GM12892 (cell line): ENCODE results near the gene GPAT3.

Experiments used
- POLR2A ChIP-seq: IDR thresholded peaks from 2 replicates; pipeline ENCODE4 v1.6.1; 2011; ENCODE audit warnings: low read depth, low read length, control low read depth
- POLR2AphosphoS5 ChIP-seq: IDR thresholded peaks from 2 replicates; pipeline ENCODE4 v1.6.1; 2011; ENCODE audit warnings: low read depth, low read length, control low read depth

- TF ChIP-seq POLR2A = no peak
- no peak for TF ChIP-seq POLR2AphosphoS5
These were observed 49.3 kb upstream of the GPAT3 start for GRCh38 chr4:83486457-83487129.
